ENCODE measurements around the gene KIFC3. TPM values are rescaled to one million over a fixed set of nuclear protein-coding genes. Genes with fewer than 3 reads are reported as not detected.

The KIFC3 gene
- total RNA-seq, 2 experiments from 2014 or later: 0.54 to 0.89 TPM

- TF ChIP-seq CTCF (IDR thresholded peaks at IDR 0.05): no peak
- Mint-ChIP-seq H3K27me3 (peaks cover 31% of the 10 kb centered on the region), H3K4me3 (no peak overlapping the region), H3K27ac (no peak overlapping the region), H3K4me1 (ENCODE audit: low read depth) (peaks cover 25% of the 10 kb centered on the region), H3K36me3 (ENCODE audit: low read depth) (no peaks in the 10 kb centered on the region), H3K9me3 (no peaks in the 10 kb centered on the region)
- ChIA-PET CTCF (interaction anchor here (0.9 to 1.0 kb wide), 2 partner anchors 9 to 44 kb away, joined by 3 read pairs; no protein-coding TSS in a partner anchor), POLR2A (interaction anchor here (0.6 to 1.0 kb wide), 2 partner anchors 76 to 462 kb away, joined by 3 read pairs; no protein-coding TSS in a partner anchor)
- no peak for ATAC-seq
- DNase-seq: no peak
- intact Hi-C loops (cut with micrococcal nuclease): no loop called here
These were observed 416 bp downstream of the KIFC3 start for GRCh38 chr16:57801809-57802340.

- H3K9me3 Mint-ChIP-seq: no peaks in the 10 kb centered on the region
- DNase-seq (no peak), ATAC-seq (no peak)
- TF ChIP-seq CTCF (IDR thresholded peaks at IDR 0.05): no peak
- intact Hi-C loops (cut with micrococcal nuclease): no loop called here
- H3K27ac Mint-ChIP-seq: no peak overlapping the region
- peaks cover 30% of the 10 kb centered on the region for H3K27me3 Mint-ChIP-seq
- CTCF ChIA-PET: interaction anchor here (0.9 to 1.3 kb wide), 3 partner anchors 10 to 198 kb away, joined by 3 to 4 read pairs (median 3); no protein-coding TSS in a partner anchor
- no peak overlapping the region for H3K4me3 Mint-ChIP-seq
- H3K36me3 Mint-ChIP-seq (ENCODE audit: low read depth): no peaks in the 10 kb centered on the region
- POLR2A ChIA-PET: interaction anchor here (0.6 to 2.2 kb wide), 3 partner anchors 9 to 461 kb away, joined by 3 to 5 read pairs (median 3); no protein-coding TSS in a partner anchor
- H3K4me1 Mint-ChIP-seq (ENCODE audit: low read depth): peaks cover 23% of the 10 kb centered on the region
These were observed 1.0 kb downstream of the KIFC3 start for GRCh38 chr16:57801098-57801808.

- intact Hi-C loops (cut with micrococcal nuclease): no loop called here
- no peaks in the 10 kb centered on the region for H3K9me3 Mint-ChIP-seq
- peaks cover 27% of the 10 kb centered on the region for H3K27me3 Mint-ChIP-seq
- POLR2A ChIA-PET: interaction anchor here (2.2 kb wide), 1 partner anchor 10 kb away, joined by 5 read pairs; no protein-coding TSS in a partner anchor
- no peak for DNase-seq
- peaks cover 23% of the 10 kb centered on the region for H3K4me1 Mint-ChIP-seq (ENCODE audit: low read depth)
- CTCF ChIA-PET: interaction anchor here (1.3 kb wide), 1 partner anchor 199 kb away, joined by 4 read pairs; no protein-coding TSS in a partner anchor
- H3K36me3 Mint-ChIP-seq (ENCODE audit: low read depth): no peaks in the 10 kb centered on the region
- no peak for TF ChIP-seq CTCF (IDR thresholded peaks at IDR 0.05)
- no peak overlapping the region for H3K27ac Mint-ChIP-seq
- no peak overlapping the region for H3K4me3 Mint-ChIP-seq
- no peak for ATAC-seq
These were observed 1.8 kb downstream of the KIFC3 start for GRCh38 chr16:57800200-57801097.

GRCh38 chr16:57799600-57800199 is 2.6 kb downstream of the KIFC3 start:
- Mint-ChIP-seq H3K27ac (no peak overlapping the region), H3K9me3 (no peaks in the 10 kb centered on the region), H3K4me1 (ENCODE audit: low read depth) (peaks cover 23% of the 10 kb centered on the region), H3K4me3 (no peak overlapping the region), H3K36me3 (ENCODE audit: low read depth) (no peaks in the 10 kb centered on the region), H3K27me3 (peaks cover 27% of the 10 kb centered on the region)
- no peak for TF ChIP-seq CTCF (IDR thresholded peaks at IDR 0.05)
- CTCF ChIA-PET: interaction anchor here (0.6 to 1.3 kb wide), 3 partner anchors 11 to 200 kb away, joined by 3 to 4 read pairs (median 3); no protein-coding TSS in a partner anchor
- ATAC-seq (no peak), DNase-seq (no peak)
- intact Hi-C loops (cut with micrococcal nuclease): no loop called here
- POLR2A ChIA-PET: interaction anchor here (2.2 kb wide), 1 partner anchor 11 kb away, joined by 5 read pairs; no protein-coding TSS in a partner anchor

Data from activated CD8-positive, alpha-beta T cell treated with anti-CD3 and anti-CD28 coated beads for 36 hours (primary cell).